ENCODE measurements around the gene CAMKK1.
"Not testable (repeated sequence)": the region's sequence is repeated elsewhere in the genome, so short reads cannot be mapped to it uniquely, and the experiment has no call there.

The CAMKK1 gene

GRCh38 chr17:3870871-3871306 lies 22.0 kb downstream of the CAMKK1 start:
- peaks cover 5% of the 10 kb centered on the region for H3K36me3 Mint-ChIP-seq (ENCODE audit: insufficient read depth)
- peak overlapping the region; percentile 54 to 64 for H3K4me3 Mint-ChIP-seq
- DNase-seq (peak in 2 of 3 experiments; percentile 12 to 23), ATAC-seq (replicated peaks) (peak; percentile 86)
- H3K27me3 Mint-ChIP-seq: no peaks in the 10 kb centered on the region
- H3K4me1 Mint-ChIP-seq (ENCODE audit: low read depth in 2 of 2): peaks cover 4 to 11% of the 10 kb centered on the region in 2 donors
- no peaks in the 10 kb centered on the region for H3K9me3 Mint-ChIP-seq
- H3K27ac Mint-ChIP-seq: peak overlapping the region; percentile 68 to 84

- ATAC-seq (replicated peaks) (no peak), DNase-seq (no peak)
- Mint-ChIP-seq H3K4me3 (no peak overlapping the region), H3K27me3 (no peaks in the 10 kb centered on the region), H3K36me3 (ENCODE audit: insufficient read depth) (peaks cover 5% of the 10 kb centered on the region), H3K27ac (peak overlapping the region in 1 of 2 donors; percentile 60), H3K9me3 (no peaks in the 10 kb centered on the region), H3K4me1 (ENCODE audit: low read depth in 2 of 2) (peaks cover 4 to 11% of the 10 kb centered on the region in 2 donors)
These were observed 25.2 kb downstream of the CAMKK1 start for GRCh38 chr17:3867606-3868005.

- H3K27me3 Mint-ChIP-seq: no peaks in the 10 kb centered on the region
These were observed 25.7 kb downstream of the CAMKK1 start for GRCh38 chr17:3867106-3867505.

GRCh38 chr17:3866276-3866675 lies 26.6 kb downstream of the CAMKK1 start:
- H3K27ac Mint-ChIP-seq: no peak overlapping the region
- no peaks in the 10 kb centered on the region for H3K36me3 Mint-ChIP-seq (ENCODE audit: insufficient read depth)
- H3K4me1 Mint-ChIP-seq (ENCODE audit: low read depth in 2 of 2): peaks cover 4 to 11% of the 10 kb centered on the region in 2 donors
- DNase-seq (no peak), ATAC-seq (replicated peaks) (no peak)
- H3K27me3 Mint-ChIP-seq: no peaks in the 10 kb centered on the region
- H3K4me3 Mint-ChIP-seq: no peak overlapping the region
- H3K9me3 Mint-ChIP-seq: no peaks in the 10 kb centered on the region

More at GRCh38 chr17:3867106-3867505, 25.7 kb downstream of the CAMKK1 start:
- Mint-ChIP-seq H3K4me3 (no peak overlapping the region), H3K4me1 (ENCODE audit: low read depth in 2 of 2) (peaks cover 4 to 11% of the 10 kb centered on the region in 2 donors), H3K27ac (peak overlapping the region in 1 of 2 donors; percentile 44), H3K36me3 (ENCODE audit: insufficient read depth) (peaks cover 1% of the 10 kb centered on the region), H3K9me3 (no peaks in the 10 kb centered on the region)
- ATAC-seq (replicated peaks) (no peak), DNase-seq (no peak)

- DNase-seq: no peak
- H3K9me3 Mint-ChIP-seq: no peaks in the 10 kb centered on the region
- no peak for ATAC-seq (replicated peaks)
- H3K27me3 Mint-ChIP-seq: no peaks in the 10 kb centered on the region
- H3K4me1 Mint-ChIP-seq (ENCODE audit: low read depth in 2 of 2): peaks cover 0 to 4% of the 10 kb centered on the region in 2 donors
- H3K36me3 Mint-ChIP-seq (ENCODE audit: insufficient read depth): no peaks in the 10 kb centered on the region
- H3K4me3 Mint-ChIP-seq: no peak overlapping the region
- H3K27ac Mint-ChIP-seq: no peak overlapping the region
These were observed 27.7 kb downstream of the CAMKK1 start for GRCh38 chr17:3865176-3865575.

GRCh38 chr17:3864534-3864933 lies 28.3 kb downstream of the CAMKK1 start:
- Mint-ChIP-seq H3K36me3 (ENCODE audit: insufficient read depth) (no peaks in the 10 kb centered on the region), H3K27ac (no peak overlapping the region)

GRCh38 chr17:3861761-3862681 lies 30.8 kb downstream of the CAMKK1 start:
- peaks cover 0 to 3% of the 10 kb centered on the region in 2 donors for H3K4me1 Mint-ChIP-seq (ENCODE audit: low read depth in 2 of 2)
- no peak overlapping the region for H3K27ac Mint-ChIP-seq
- no peaks in the 10 kb centered on the region for H3K36me3 Mint-ChIP-seq (ENCODE audit: insufficient read depth)
- DNase-seq (no peak), ATAC-seq (replicated peaks) (no peak)
- peaks cover 3 to 4% of the 10 kb centered on the region in 2 donors for H3K27me3 Mint-ChIP-seq
- no peak overlapping the region for H3K4me3 Mint-ChIP-seq
- H3K9me3 Mint-ChIP-seq: no peaks in the 10 kb centered on the region

More at GRCh38 chr17:3864534-3864933, 28.3 kb downstream of the CAMKK1 start:
- Mint-ChIP-seq H3K9me3 (no peaks in the 10 kb centered on the region), H3K4me3 (no peak overlapping the region), H3K4me1 (ENCODE audit: low read depth in 2 of 2) (peaks cover 0 to 4% of the 10 kb centered on the region in 2 donors), H3K27me3 (no peaks in the 10 kb centered on the region)
- ATAC-seq (replicated peaks) (no peak), DNase-seq (no peak)

GRCh38 chr17:3860939-3861700 lies 31.7 kb downstream of the CAMKK1 start:
- Mint-ChIP-seq H3K4me3 (no peak overlapping the region), H3K27ac (no peak overlapping the region), H3K4me1 (ENCODE audit: low read depth in 2 of 2) (no peaks in the 10 kb centered on the region), H3K9me3 (no peaks in the 10 kb centered on the region), H3K36me3 (ENCODE audit: insufficient read depth) (no peaks in the 10 kb centered on the region), H3K27me3 (peaks cover 6 to 8% of the 10 kb centered on the region in 2 donors)
- DNase-seq (no peak), ATAC-seq (replicated peaks) (no peak)

- Mint-ChIP-seq H3K9me3 (no peaks in the 10 kb centered on the region), H3K4me1 (ENCODE audit: low read depth in 2 of 2) (no peaks in the 10 kb centered on the region), H3K27ac (no peak overlapping the region), H3K4me3 (no peak overlapping the region), H3K36me3 (ENCODE audit: insufficient read depth) (no peaks in the 10 kb centered on the region), H3K27me3 (peaks cover 6 to 8% of the 10 kb centered on the region in 2 donors)
- DNase-seq (no peak), ATAC-seq (replicated peaks) (no peak)
These were observed 32.9 kb downstream of the CAMKK1 start for GRCh38 chr17:3859940-3860339.

- no peaks in the 10 kb centered on the region for H3K36me3 Mint-ChIP-seq (ENCODE audit: insufficient read depth)
- no peak overlapping the region for H3K4me3 Mint-ChIP-seq
- no peak overlapping the region for H3K27ac Mint-ChIP-seq
- H3K27me3 Mint-ChIP-seq: peaks cover 10 to 14% of the 10 kb centered on the region in 2 donors
- H3K9me3 Mint-ChIP-seq: no peaks in the 10 kb centered on the region
- no peaks in the 10 kb centered on the region for H3K4me1 Mint-ChIP-seq (ENCODE audit: low read depth in 2 of 2)
- ATAC-seq (replicated peaks) (no peak), DNase-seq (no peak)
These were observed 35.4 kb downstream of the CAMKK1 start for GRCh38 chr17:3857261-3858105.

- not testable (repeated sequence) for H3K36me3 Mint-ChIP-seq (ENCODE audit: insufficient read depth); H3K4me3 Mint-ChIP-seq; H3K4me1 Mint-ChIP-seq (ENCODE audit: low read depth in 2 of 2); H3K27ac Mint-ChIP-seq; DNase-seq; ATAC-seq (replicated peaks); H3K9me3 Mint-ChIP-seq
- H3K27me3 Mint-ChIP-seq: peaks cover 21 to 28% of the 10 kb centered on the region in 2 donors
These were observed 38.6 kb downstream of the CAMKK1 start for GRCh38 chr17:3854204-3854603.

- Mint-ChIP-seq H3K27me3 (peaks cover 21 to 28% of the 10 kb centered on the region in 2 donors), H3K27ac (no peak overlapping the region), H3K9me3 (no peaks in the 10 kb centered on the region), H3K4me3 (no peak overlapping the region), H3K36me3 (ENCODE audit: insufficient read depth) (peaks cover 4% of the 10 kb centered on the region), H3K4me1 (ENCODE audit: low read depth in 2 of 2) (no peaks in the 10 kb centered on the region)
- ATAC-seq (replicated peaks) (no peak), DNase-seq (no peak)
These were observed 40.3 kb downstream of the CAMKK1 start for GRCh38 chr17:3852561-3852960.

Data from effector memory CD8-positive, alpha-beta T cell (primary cell).